Measurements from ENCODE around the gene NDUFAF7. TPM values are rescaled to one million over a fixed set of nuclear protein-coding genes. Genes with fewer than 3 reads are reported as not detected.
A peak's percentile ranks its signal among the peaks of the same experiment; 100 is the strongest.
"Not testable (repeated sequence)": the region's sequence is repeated elsewhere in the genome, so short reads cannot be mapped to it uniquely, and the experiment has no call there.

The NDUFAF7 gene
- polyA plus RNA-seq, 3 donors = 19.0 to 37.2 (median 27.8) TPM

- not testable (repeated sequence) for DNase-seq
Measured at GRCh38 chr2:37206760-37207159, 24.7 kb upstream of the NDUFAF7 start.

- DNase-seq = no peak
Measured at GRCh38 chr2:37211212-37211611, 20.2 kb upstream of the NDUFAF7 start.

GRCh38 chr2:37211939-37212338 lies 19.5 kb upstream of the NDUFAF7 start:
- no peak for DNase-seq

- DNase-seq = no peak
Measured at GRCh38 chr2:37215250-37215649, 16.2 kb upstream of the NDUFAF7 start.

GRCh38 chr2:37219046-37219445 lies 12.4 kb upstream of the NDUFAF7 start:
- DNase-seq = no peak

- DNase-seq = no peak
Measured at GRCh38 chr2:37223131-37223530, 8.3 kb upstream of the NDUFAF7 start.

GRCh38 chr2:37224063-37224462 lies 7.4 kb upstream of the NDUFAF7 start:
- no peak for DNase-seq

GRCh38 chr2:37225129-37225528 lies 6.3 kb upstream of the NDUFAF7 start:
- not testable (repeated sequence) for DNase-seq

- no peak for DNase-seq
Measured at GRCh38 chr2:37226863-37227262, 4.6 kb upstream of the NDUFAF7 start.

- DNase-seq = no peak
Measured at GRCh38 chr2:37228788-37229187, 2.7 kb upstream of the NDUFAF7 start.

- DNase-seq = peak; percentile 3
Measured at GRCh38 chr2:37230581-37230980, 877 bp upstream of the NDUFAF7 start.

GRCh38 chr2:37232131-37232933 lies 874 bp downstream of the NDUFAF7 start:
- peak; percentile 54 for DNase-seq

- DNase-seq = no peak
Measured at GRCh38 chr2:37243435-37243834, 12.0 kb downstream of the NDUFAF7 start.

- DNase-seq = no peak
Measured at GRCh38 chr2:37244017-37244416, 12.6 kb downstream of the NDUFAF7 start.

GRCh38 chr2:37244755-37245154 lies 13.3 kb downstream of the NDUFAF7 start:
- no peak for DNase-seq

GRCh38 chr2:37246205-37246604 lies 14.7 kb downstream of the NDUFAF7 start:
- DNase-seq = no peak

- no peak for DNase-seq
Measured at GRCh38 chr2:37250869-37251740, 19.6 kb downstream of the NDUFAF7 start.

GRCh38 chr2:37262522-37262921 lies 31.1 kb downstream of the NDUFAF7 start:
- no peak for DNase-seq

- DNase-seq = no peak
Measured at GRCh38 chr2:37263839-37264238, 32.4 kb downstream of the NDUFAF7 start.

GRCh38 chr2:37267685-37268084 lies 36.2 kb downstream of the NDUFAF7 start:
- DNase-seq = no peak

GRCh38 chr2:37268111-37268510 lies 36.7 kb downstream of the NDUFAF7 start:
- DNase-seq = no peak

GRCh38 chr2:37271376-37272067 lies 40.1 kb downstream of the NDUFAF7 start:
- DNase-seq = no peak

All from renal pelvis (tissue), 4 donors.